ENCODE data around the gene BMP7.

DNA sequence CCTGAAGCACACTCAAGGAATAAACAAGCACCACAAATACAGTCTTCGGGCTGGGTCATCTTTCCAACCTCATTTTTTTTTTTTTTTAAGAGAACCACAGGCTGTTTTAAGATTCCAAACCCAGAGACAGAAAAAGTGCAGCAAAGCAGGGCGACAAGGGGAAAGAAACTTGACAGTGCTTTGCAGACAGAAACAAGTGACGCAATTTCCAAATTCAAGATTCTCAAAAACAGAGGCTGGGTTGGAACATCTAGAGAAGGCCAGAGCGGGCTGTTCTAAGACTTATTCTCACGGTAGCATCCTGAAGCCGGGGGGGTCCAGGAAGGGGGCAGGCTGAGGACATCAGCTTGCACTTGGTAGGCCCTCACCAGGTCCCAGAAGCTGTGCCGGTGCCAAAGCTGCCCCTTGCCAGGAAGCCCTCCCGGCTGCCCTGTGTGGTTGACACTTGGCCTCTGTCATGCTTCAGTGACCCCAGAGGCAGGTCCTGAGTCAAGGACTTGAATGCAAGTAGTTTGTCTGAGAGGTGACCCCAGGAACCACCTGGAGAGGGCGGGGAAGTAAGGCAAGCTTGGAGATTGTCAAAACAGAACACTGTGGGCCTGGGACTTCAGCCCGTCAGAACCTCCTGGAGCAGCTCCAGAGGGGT lies 50.5 kb downstream of the BMP7 start:
- TF ChIP-seq CTCF (IDR thresholded peaks at IDR 0.05) (no peak), EP300 (IDR thresholded peaks at IDR 0.05) (no peak), POLR2A (IDR thresholded peaks at IDR 0.05) (no peak)
